MM.1S (cell line): ENCODE results near the gene PTPN3.

Experiments used
- DNase-seq: peaks from one replicate; pipeline ENCODE4 v3.0.0-alpha.2; 2015
- H2AFZ ChIP-seq: fragments of 300-600 bp; sonication (generic); 2 replicates; pipeline ENCODE4 v1.6.0; 2016; ENCODE audit warnings: antibody characterized with exemption, low read length
- H3F3A ChIP-seq: fragments of 300-600 bp; sonication (generic); 2 replicates; pipeline ENCODE4 v1.6.1; 2016; ENCODE audit warnings: mild to moderate bottlenecking, antibody characterized with exemption, low read length, moderate library complexity, mixed read lengths; ENCODE audit not compliant: insufficient read depth
- H3K27ac ChIP-seq: fragments of 300-600 bp; sonication (generic); 2 replicates; pipeline ENCODE4 v1.5.1; 2016; ENCODE audit warnings: mild to moderate bottlenecking, low read length
- H3K27me3 ChIP-seq: fragments of 300-600 bp; sonication (generic); replicated peaks from 2 replicates; pipeline ENCODE4 v1.6.0; 2016; ENCODE audit warnings: low read length; ENCODE audit not compliant: insufficient read depth
- H3K36me3 ChIP-seq: fragments of 300-600 bp; sonication (generic); replicated peaks from 2 replicates; pipeline ENCODE4 v1.6.1; 2016; ENCODE audit warnings: mild to moderate bottlenecking, low read length, mixed read lengths; ENCODE audit not compliant: insufficient read depth
- H3K4me1 ChIP-seq: fragments of 300-600 bp; sonication (generic); 2 replicates; pipeline ENCODE4 v1.6.1; 2016; ENCODE audit warnings: low read length, mixed read lengths
- H3K4me2 ChIP-seq: fragments of 300-600 bp; sonication (generic); 2 replicates; pipeline ENCODE4 v1.6.0; 2016; ENCODE audit warnings: low read depth, low read length
- H3K4me3 ChIP-seq: fragments of 300-600 bp; sonication (generic); 2 replicates; pipeline ENCODE4 v1.5.1; 2016; ENCODE audit warnings: low read length, mixed read lengths
- H3K79me2 ChIP-seq: fragments of 300-600 bp; sonication (generic); 2 replicates; pipeline ENCODE4 v1.6.1; 2016; ENCODE audit warnings: mixed run types, low read length, mixed read lengths
- H3K9ac ChIP-seq: fragments of 300-600 bp; sonication (generic); 2 replicates; pipeline ENCODE4 v1.6.1; 2016; ENCODE audit warnings: low read length, mixed read lengths
- H3K9me2 ChIP-seq: fragments of 300-600 bp; sonication (generic); replicated peaks from 2 replicates; pipeline ENCODE4 v1.6.1; 2016; ENCODE audit warnings: mild to moderate bottlenecking, low read length, mixed read lengths; ENCODE audit not compliant: insufficient read depth
- H3K9me3 ChIP-seq: fragments of 300-600 bp; sonication (generic); replicated peaks from 2 replicates; pipeline ENCODE4 v1.6.1; 2016; ENCODE audit warnings: mild to moderate bottlenecking, low read length, mixed read lengths; ENCODE audit not compliant: insufficient read depth
- H4K20me1 ChIP-seq: fragments of 300-600 bp; sonication (generic); 2 replicates; pipeline ENCODE4 v1.6.1; 2016; ENCODE audit warnings: mild to moderate bottlenecking, low read length, moderate library complexity, mixed read lengths; ENCODE audit not compliant: insufficient read depth
- EZH2 ChIP-seq: fragments of 300-600 bp; sonication (generic); optimal IDR thresholded peaks from 2 replicates; pipeline ENCODE3; 2017; ENCODE audit warnings: low read depth, mild to moderate bottlenecking, antibody characterized with exemption, low read length, mixed read lengths
- EZH2phosphoT487 ChIP-seq: fragments of 300-600 bp; sonication (generic); IDR thresholded peaks from 2 replicates; pipeline ENCODE4 v1.6.1; 2018; ENCODE audit warnings: antibody characterized with exemption, low read length
- TF ChIP-seq, protein P1 (sequence below): fragments of 300-600 bp; sonication (generic); IDR thresholded peaks from 2 replicates; pipeline ENCODE4 v1.5.1; 2016; ENCODE audit warnings: antibody characterized with exemption, low read length, mixed read lengths

Gene PTPN3

DNA sequence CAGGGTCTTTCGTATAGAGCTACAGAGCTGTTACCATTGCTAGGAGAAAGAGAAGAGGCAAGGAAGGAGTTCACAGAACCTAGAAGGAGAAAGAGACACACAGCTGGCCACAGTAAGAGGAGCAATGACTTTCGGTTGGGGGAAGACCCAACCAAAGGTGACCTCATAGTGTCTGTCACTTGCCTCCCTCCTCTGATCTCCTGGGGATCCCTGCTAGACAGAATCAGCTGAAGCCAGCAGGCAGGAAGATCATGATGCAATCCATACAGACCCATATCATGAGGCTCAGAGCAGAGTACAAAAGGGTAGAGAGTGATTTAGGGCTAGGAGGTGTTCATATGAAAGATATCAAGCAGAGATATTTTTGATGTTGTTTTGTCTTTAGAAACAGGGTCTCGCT, 151.2 kb downstream of the PTPN3 start:
- Histone ChIP-seq H3K79me2 (no peaks in the 10 kb centered on the region), H3K4me1 (no peaks in the 10 kb centered on the region), H3K36me3 (no peaks in the 10 kb centered on the region), H3K4me2 (no peak overlapping the region), H3K27me3 (no peaks in the 10 kb centered on the region), H4K20me1 (no peaks in the 10 kb centered on the region), H2AFZ (no peak overlapping the region), H3K27ac (no peak overlapping the region), H3K4me3 (no peak overlapping the region), H3K9me3 (no peaks in the 10 kb centered on the region), H3K9me2 (no peaks in the 10 kb centered on the region), H3K9ac (no peak overlapping the region), H3F3A (no peaks in the 10 kb centered on the region)
- DNase-seq: no peak
- TF ChIP-seq, protein P1, sequence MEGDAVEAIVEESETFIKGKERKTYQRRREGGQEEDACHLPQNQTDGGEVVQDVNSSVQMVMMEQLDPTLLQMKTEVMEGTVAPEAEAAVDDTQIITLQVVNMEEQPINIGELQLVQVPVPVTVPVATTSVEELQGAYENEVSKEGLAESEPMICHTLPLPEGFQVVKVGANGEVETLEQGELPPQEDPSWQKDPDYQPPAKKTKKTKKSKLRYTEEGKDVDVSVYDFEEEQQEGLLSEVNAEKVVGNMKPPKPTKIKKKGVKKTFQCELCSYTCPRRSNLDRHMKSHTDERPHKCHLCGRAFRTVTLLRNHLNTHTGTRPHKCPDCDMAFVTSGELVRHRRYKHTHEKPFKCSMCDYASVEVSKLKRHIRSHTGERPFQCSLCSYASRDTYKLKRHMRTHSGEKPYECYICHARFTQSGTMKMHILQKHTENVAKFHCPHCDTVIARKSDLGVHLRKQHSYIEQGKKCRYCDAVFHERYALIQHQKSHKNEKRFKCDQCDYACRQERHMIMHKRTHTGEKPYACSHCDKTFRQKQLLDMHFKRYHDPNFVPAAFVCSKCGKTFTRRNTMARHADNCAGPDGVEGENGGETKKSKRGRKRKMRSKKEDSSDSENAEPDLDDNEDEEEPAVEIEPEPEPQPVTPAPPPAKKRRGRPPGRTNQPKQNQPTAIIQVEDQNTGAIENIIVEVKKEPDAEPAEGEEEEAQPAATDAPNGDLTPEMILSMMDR: no peak
- no peak for TF ChIP-seq EZH2
- TF ChIP-seq EZH2phosphoT487: no peak

- Histone ChIP-seq H3K4me1 (no peaks in the 10 kb centered on the region), H3K4me2 (no peak overlapping the region), H3K27me3 (no peaks in the 10 kb centered on the region), H3K79me2 (no peaks in the 10 kb centered on the region), H4K20me1 (no peaks in the 10 kb centered on the region), H2AFZ (no peak overlapping the region), H3K9me2 (no peaks in the 10 kb centered on the region), H3K36me3 (no peaks in the 10 kb centered on the region), H3K27ac (no peak overlapping the region), H3K4me3 (no peak overlapping the region), H3F3A (no peaks in the 10 kb centered on the region), H3K9ac (no peak overlapping the region), H3K9me3 (no peaks in the 10 kb centered on the region)
- no peak for DNase-seq
- TF ChIP-seq EZH2 (no peak), EZH2phosphoT487 (no peak)
- TF ChIP-seq, protein P1: no peak
Measured at GRCh38 chr9:109344866-109345265, 153.2 kb downstream of the PTPN3 start.

DNA sequence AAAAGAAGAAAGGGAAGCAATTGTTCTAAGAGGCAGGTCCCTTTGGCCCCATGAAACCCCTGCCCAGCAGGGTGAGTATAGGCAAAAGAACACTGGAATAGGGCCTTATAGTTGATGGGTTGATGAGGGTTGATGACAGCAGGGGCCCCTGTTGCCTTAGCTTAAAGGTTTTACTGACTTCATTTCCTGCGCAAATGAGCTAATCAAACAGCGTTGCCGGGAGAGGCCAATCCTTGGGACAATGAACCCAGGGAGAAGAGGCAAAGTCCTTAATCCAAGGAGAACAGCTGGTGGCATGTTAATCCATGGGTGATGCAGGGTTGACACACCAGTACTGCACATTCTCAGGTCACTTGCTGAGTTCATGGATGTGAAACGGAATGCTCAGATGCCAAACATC, 155.2 kb downstream of the PTPN3 start:
- no peak overlapping the region for H3K4me3 ChIP-seq
- no peak for DNase-seq
- H2AFZ ChIP-seq: no peak overlapping the region
- H3K9ac ChIP-seq: no peak overlapping the region
- H3K79me2 ChIP-seq: no peaks in the 10 kb centered on the region
- no peaks in the 10 kb centered on the region for H3F3A ChIP-seq
- H4K20me1 ChIP-seq: no peaks in the 10 kb centered on the region
- no peaks in the 10 kb centered on the region for H3K9me3 ChIP-seq
- H3K9me2 ChIP-seq: no peaks in the 10 kb centered on the region
- H3K4me1 ChIP-seq: no peaks in the 10 kb centered on the region
- no peak overlapping the region for H3K27ac ChIP-seq
- no peaks in the 10 kb centered on the region for H3K27me3 ChIP-seq
- H3K36me3 ChIP-seq: no peaks in the 10 kb centered on the region
- TF ChIP-seq EZH2phosphoT487 (no peak), EZH2 (no peak)
- TF ChIP-seq, protein P1: no peak
- no peak overlapping the region for H3K4me2 ChIP-seq
